A549 treated with CORT108297 at 1 μM for 4 hours (cell line): ENCODE measurements around the gene FAM187B. TPM values are rescaled to one million over a fixed set of nuclear protein-coding genes. Genes with fewer than 3 reads are reported as not detected.

Experiments
- total RNA-seq: library from RNA; stranded (reverse); fragments of 200-300 nt; extraction: Qiagen RNA extraction; gene quantifications from 5 replicates; pipeline ENCODE4 v1.2.3, GENCODE V29; 2022

FAM187B gene
- not detected in 5 replicates for total RNA-seq

GRCh38 chr19:35228177-35228930, at the start of gene FAM187B:
Gene FAM187B, minus strand, starts transcription at chr19:35228739. Its CDS starts 59 bp downstream, at chr19:35228680.

GRCh38 chr19:35268536-35269437, 40.2 kb upstream of the FAM187B start, which contains the start of gene USF2:
Gene USF2, plus strand, starts transcription at chr19:35268962. Its CDS starts 140 bp downstream, at chr19:35269102.

GRCh38 chr19:35248310-35249145, 20.0 kb upstream of the FAM187B start, which contains the start of gene LSR:
Gene LSR, plus strand, starts transcription at chr19:35249002. Its CDS starts 21 bp downstream, at chr19:35249023.

Other genes with a start within 250 kb of the FAM187B start
- gene GRAMD1A, start 228.4 kb downstream of the FAM187B start, total RNA-seq, result 113 to 159 TPM (median 150 TPM) in 5 replicates
- 13.1 to 20.9 TPM (median 19.9 TPM) in 5 replicates for gene SCN1B, start 198.3 kb downstream of the FAM187B start, total RNA-seq
- 0.05 to 0.09 TPM (median 0.07 TPM) in 5 replicates for gene HPN, start 187.0 kb downstream of the FAM187B start, total RNA-seq
- 0.10 to 0.24 TPM (median 0.12 TPM) in 4 of 5 replicates, not detected in the other for gene FXYD3, start 112.9 kb downstream of the FAM187B start, total RNA-seq
- gene LGI4, start 93.7 kb downstream of the FAM187B start, total RNA-seq, result 0.08 to 0.22 TPM (median 0.16 TPM) in 5 replicates
- 0.08 to 0.45 TPM (median 0.30 TPM) in 5 replicates for gene FXYD1, start 89.9 kb downstream of the FAM187B start, total RNA-seq
- gene FXYD7, start 85.5 kb downstream of the FAM187B start, total RNA-seq, result 0.12 to 0.42 TPM (median 0.23 TPM) in 4 of 5 replicates, not detected in the other
- 199 to 233 TPM (median 227 TPM) in 5 replicates for gene FXYD5, start 74.0 kb downstream of the FAM187B start, total RNA-seq
- gene LSR, start 20.3 kb upstream of the FAM187B start, total RNA-seq, result 7.1 to 11.5 TPM (median 10.2 TPM) in 5 replicates
- 112 to 163 TPM (median 159 TPM) in 5 replicates for gene USF2, start 40.2 kb upstream of the FAM187B start, total RNA-seq
- gene HAMP, start 53.8 kb upstream of the FAM187B start, total RNA-seq, result 0.24 TPM in 1 of 5 replicates, not detected in the others
- 0.12 TPM in 1 of 5 replicates, not detected in the others for gene MAG, start 63.4 kb upstream of the FAM187B start, total RNA-seq
- gene CD22, start 100.4 kb upstream of the FAM187B start, total RNA-seq, result 0.92 to 1.4 TPM (median 0.99 TPM) in 5 replicates
- 0.05 TPM in 1 of 5 replicates, not detected in the others for gene FFAR1, start 119.2 kb upstream of the FAM187B start, total RNA-seq
- gene FFAR3, start 129.7 kb upstream of the FAM187B start, total RNA-seq, result not detected in 5 replicates
- not detected in 5 replicates for gene GPR42, start 142.3 kb upstream of the FAM187B start, total RNA-seq
- gene FFAR2, start 219.5 kb upstream of the FAM187B start, total RNA-seq, result 0.03 TPM in 1 of 5 replicates, not detected in the others